ENCODE measurements around the gene CCR8.

Gene CCR8, protein sequence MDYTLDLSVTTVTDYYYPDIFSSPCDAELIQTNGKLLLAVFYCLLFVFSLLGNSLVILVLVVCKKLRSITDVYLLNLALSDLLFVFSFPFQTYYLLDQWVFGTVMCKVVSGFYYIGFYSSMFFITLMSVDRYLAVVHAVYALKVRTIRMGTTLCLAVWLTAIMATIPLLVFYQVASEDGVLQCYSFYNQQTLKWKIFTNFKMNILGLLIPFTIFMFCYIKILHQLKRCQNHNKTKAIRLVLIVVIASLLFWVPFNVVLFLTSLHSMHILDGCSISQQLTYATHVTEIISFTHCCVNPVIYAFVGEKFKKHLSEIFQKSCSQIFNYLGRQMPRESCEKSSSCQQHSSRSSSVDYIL

DNA sequence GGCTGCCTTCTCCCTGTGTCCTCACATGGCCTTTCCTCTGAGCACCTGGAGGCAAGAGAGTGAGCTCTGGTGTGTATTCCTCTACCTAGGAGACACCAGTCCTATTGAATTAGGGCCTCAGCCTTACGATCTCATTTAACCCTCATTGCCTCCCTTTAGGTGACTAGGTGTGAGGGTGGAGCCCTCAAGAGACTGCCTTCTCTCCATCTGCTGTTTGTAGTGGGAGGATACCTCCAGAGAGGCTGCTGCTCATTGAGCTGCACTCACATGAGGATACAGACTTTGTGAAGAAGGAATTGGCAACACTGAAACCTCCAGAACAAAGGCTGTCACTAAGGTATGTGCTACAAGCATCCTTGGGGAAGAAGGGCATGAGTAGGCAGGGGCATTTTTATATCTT, at the start of gene CCR8:
Gene CCR8, plus strand, starts transcription at position 217 of the 400 bp plus-strand sequence. CDS start 2,623 bp downstream, outside the sequence.
- no peak for DNase-seq (ENCODE audit: low spot score)

DNA sequence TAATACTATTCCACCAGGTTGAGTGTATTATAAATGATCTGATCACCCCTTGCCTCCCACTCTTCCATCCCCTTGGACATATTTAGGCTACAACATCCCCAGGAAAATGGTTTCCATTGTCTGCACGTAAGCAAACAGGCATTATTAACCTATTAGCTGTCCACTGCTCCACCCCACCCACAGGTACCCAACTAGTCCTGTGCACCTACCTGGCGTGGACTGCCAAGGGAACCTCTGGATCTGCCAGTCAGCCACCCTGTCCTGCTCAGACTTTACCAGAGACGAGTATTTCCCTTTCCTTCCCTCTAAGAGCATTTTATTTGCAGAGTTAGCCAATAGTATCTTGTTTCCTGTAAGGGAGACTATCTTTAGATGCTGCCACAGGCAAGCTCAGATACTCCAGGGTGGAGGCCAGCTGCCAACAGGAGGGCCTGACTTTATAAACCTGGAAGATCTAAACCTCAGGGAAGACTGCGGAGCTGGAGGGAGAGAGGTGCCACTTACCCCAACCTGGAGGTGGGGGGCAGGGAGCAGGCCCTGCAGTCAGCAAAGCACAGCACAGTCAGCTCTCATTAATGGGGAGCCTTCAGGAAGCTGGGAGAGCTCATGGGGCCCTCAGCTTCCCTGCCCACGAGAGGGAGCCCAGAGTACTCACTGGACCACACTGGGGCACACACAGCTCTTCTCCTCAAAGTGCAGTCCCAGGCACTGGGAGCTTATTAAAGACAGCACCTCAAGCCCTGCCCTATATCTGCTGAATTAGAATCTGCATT, 49.6 kb upstream of the CCR8 start, which contains the start of gene CX3CR1:
Gene CX3CR1, minus strand, starts transcription at position 292 of the 773 bp plus-strand sequence. CDS start 13,527 bp downstream, outside the sequence.
- no peak for DNase-seq (ENCODE audit: low spot score)

DNA sequence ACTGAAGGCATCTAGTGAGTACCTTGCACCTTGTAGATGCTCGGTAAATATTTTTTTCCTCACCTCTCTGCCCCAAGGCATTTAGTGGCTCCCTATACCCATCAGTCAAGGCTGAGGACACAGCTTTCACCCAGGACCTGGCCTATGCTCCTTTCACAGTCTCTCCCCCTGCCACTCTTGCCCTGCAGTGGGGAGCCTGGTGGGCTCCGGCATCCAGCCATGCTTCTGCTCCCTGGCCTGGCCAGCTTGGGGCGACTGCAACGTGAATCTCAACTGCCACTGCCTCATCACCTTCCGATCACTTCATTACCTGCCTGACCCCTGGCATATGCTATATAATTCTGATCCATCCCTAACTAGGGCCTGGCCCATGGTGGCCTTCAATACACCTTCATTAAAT, 48.9 kb upstream of the CCR8 start:
- DNase-seq (ENCODE audit: low spot score), result no peak

DNA sequence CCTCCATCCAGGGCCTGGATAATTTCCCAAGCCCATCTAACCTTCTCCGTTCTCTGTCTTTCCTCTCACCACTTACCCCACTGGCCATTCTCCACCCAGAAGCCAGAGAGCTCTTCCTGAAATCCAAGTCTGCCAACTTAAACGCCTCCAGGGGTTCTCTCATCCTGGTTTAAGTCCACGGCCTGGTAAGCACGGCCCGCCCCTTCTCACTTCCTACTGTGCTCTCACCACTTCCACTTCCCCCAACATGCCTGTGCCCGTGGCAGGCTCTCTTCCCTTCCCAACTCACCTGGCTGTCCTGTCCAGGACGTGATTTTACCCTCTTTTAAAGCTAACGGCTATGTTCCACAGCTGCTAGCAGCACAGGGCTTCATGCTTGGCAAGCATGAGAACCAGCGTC, 48.0 kb upstream of the CCR8 start:
- no peak for DNase-seq (ENCODE audit: low spot score)

DNA sequence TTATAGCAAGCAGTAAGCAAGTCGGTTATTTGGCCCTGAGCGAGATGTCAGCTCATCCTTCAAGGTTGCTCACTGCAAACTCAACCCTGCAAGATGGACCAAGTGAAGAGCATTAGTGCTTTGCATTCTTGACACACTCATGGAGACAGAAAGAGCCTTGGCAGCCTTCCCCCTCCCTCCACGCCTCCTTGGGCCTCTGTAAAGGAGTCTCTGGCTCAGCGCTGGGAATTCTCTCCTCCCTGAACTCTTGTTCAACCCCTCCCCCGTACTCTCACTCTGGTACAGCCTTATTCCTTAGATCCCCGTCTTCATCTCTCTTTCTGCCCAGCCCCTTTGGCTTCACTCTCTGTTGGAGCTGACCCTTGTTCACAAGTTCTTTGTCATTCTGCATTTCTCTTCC, 47.5 kb upstream of the CCR8 start:
- no peak for DNase-seq (ENCODE audit: low spot score)

DNA sequence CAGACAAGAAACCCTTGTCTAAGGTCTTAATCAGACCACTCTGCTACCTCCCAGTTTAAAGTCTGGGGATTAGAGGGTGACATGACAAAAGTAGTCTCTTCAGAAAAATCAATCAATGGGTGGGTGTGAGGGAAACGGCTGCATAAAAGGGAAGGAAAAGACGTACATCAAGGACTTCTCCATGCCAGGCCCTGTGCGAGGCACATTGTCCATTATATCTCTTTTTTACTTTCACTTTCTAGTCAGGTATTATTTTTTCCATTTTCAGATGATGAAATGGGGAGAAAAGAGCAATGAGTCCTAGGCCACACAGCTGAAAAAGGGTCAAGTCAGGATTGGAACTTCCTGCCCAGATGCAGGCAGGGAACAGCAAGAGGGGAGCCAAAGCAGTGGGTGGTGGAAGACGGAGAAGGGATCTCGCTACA, 45.0 kb upstream of the CCR8 start:
- no peak for DNase-seq (ENCODE audit: low spot score)

DNA sequence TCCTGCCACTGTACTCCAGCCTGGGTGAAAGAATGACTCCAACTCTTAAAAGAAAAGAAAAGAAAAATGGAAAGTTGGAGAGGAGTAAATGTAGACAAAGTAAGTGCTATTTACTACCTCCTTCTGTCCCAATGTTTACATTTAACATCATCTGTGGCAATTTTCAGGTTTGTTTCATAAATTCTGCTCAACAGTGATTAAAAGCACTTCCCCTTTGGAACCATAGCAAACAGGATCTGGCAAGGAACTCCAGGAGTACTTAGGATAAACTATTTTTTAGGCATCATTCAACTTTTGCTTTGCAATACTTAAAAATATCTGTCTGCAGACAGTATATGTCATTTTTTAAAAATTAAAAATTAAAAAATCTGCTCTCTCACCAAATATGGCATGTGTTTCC, 44.2 kb upstream of the CCR8 start:
- DNase-seq (ENCODE audit: low spot score), result no peak

DNA sequence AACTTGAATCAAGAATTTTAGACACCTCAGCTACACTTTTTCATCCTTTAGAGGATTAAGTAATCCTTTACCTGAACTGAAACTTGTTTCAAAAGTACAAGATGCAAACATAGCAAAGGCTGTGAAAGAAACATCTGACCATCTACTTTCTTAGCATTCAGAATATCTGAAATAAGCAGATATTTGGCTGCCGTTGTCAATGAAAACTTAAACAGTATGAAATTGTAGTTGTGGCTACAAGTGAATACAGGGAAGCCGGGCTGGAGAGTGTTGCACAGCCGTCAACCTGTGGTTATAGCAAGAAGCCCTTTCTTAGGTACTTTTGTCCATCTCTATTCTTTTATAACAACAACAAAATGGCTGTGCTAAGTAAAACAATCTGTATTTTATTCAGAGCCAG, 42.7 kb upstream of the CCR8 start:
- DNase-seq (ENCODE audit: low spot score), result no peak

DNA sequence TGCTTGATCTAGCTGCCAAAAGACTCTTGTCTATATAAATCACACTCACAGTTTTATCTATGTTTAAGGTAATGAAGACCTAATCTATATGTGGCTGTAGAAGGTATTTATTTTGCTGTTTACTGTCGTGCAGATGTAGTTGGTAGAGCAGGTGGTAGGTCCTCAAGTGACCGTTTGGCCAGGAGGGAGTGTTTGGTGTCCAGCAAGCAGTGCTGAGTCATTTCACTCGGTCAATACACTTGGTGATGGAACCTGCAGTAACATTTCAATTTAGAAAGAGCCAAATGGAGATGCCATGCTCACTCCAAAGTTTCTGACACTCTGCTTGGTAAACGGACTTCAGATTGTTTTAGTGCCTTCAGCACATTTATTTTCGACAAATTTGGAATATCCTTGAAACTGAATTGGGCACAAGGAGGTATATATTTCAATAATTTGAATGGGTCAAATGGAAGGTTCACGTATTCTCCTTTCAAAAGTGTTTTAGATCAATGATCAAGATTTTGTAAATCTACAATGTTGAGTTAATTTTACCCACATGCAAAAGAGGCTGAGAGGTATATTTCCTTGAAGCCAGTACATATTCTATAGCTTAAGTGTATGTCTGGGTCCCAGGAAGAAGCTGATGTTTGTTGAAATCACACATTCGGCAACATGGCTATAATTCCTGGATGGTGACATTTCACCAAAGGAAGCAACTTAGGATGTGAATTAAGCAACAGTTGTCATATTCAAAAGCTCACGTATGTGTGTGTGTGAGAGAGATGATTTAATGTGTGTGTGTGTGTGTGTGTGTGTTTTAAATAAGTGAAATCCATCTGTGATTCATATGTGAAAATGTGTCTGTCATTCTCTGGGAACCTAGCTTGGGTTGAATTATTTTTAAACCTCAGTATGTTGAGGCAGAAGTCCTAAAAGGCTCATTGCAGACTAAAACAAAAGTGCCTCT, 42.0 kb upstream of the CCR8 start:
- DNase-seq (ENCODE audit: low spot score), result no peak

DNA sequence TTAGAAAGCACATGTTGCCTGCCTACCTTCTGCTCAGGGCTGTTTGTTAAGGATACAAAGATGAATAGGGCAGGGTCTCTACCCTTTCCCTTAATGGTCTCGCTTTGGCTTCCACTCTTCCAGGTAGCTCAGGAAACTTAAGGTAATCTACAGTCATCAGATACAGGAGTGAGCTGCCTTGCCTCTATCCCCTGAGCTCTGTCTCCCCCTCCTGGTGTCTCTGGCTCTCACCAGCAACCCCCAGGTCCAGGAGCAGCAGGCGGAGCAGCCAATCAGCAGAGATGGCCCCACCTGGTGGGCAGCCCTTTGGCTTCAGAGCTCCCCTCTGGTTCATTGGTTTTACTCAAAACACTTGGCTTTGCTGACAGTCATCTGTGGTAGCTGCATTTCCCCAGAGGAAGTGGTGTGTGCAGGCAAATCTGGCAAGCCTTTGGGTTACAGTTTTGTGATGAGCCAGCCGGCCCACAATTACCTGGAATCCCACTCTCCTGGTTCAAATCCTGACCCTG, 41.2 kb upstream of the CCR8 start:
- DNase-seq (ENCODE audit: low spot score), result peak; percentile 99

DNA sequence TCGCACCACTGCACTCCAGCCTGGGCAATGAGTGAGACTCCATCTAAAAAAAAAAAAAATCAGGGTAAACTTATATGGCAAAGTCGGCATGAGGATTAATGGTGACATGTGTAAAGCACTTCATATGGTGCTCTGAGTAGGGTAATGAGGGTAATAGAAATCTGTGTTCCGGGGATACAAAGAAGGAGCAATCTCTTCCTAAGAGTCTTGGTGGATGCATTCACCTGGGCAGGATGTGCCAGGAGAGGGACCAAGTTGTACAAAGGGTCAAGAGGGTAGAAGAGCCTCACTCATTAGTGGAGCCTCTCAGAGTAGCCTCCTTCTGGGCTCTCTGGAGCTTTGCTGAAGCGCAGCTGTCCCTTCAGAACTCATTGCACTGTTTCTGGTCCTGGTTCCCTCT, 40.4 kb upstream of the CCR8 start:
- DNase-seq (ENCODE audit: low spot score), result no peak

DNA sequence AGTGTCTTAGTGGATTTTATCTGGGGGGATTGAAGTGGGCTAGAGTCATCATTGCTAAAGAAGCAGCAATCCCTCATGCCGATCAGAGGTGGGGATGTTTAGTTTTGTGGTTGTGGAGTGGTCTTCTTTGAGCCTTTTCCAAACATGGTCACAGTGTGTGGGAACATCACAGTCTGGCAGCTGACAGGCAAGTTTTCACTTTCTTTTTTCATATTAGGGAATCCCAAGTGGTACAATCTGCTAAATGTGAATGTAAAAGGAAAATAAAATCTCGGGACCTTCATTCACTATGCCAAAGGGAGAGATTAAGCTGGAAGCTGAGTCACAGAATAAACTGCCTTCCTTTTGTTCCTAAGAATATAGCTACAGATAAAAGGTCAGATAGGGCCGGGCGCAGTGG, 39.3 kb upstream of the CCR8 start:
- DNase-seq (ENCODE audit: low spot score), result no peak

DNA sequence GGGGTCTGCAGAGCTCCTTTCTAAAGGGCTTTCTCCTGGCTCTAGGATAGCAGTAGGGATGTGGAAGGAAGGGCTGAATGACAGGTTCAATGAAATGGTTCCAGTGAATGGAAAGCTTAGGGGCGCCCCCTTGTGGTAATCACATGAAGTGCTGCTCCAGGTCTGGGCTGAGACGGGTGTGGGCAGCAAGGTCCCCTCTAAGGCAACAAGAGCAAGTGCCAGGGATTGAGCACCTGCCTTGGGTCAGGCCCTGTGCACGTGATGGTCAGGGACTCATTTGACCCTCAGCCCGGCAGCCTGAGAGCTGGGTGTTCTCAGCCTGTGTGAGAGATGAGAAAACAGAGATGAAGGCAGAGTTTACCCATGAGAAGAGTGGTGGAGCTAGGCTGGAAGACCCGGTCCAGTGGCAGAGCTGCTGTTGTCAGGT, 37.6 kb upstream of the CCR8 start:
- peak; percentile 75 for DNase-seq (ENCODE audit: low spot score)

DNA sequence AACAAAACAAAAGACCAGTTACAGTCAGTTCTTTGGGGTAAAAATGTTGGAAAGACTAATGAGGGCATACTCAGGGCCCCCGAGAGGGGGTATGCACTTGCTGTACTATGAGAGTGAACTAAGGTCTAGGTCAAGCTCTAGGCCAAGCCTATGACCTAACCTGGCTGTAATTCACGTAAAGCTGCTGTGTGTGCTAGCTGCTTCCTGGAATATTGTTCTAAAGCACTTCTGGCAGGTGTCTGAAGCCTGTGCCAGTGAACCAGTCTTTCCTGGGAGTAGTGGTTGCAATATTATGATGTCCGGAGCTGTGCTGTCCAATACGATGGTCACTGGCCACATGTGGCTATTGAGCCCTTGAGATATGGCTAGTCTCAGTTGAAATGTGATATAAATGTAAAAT, 36.5 kb upstream of the CCR8 start:
- no peak for DNase-seq (ENCODE audit: low spot score)

DNA sequence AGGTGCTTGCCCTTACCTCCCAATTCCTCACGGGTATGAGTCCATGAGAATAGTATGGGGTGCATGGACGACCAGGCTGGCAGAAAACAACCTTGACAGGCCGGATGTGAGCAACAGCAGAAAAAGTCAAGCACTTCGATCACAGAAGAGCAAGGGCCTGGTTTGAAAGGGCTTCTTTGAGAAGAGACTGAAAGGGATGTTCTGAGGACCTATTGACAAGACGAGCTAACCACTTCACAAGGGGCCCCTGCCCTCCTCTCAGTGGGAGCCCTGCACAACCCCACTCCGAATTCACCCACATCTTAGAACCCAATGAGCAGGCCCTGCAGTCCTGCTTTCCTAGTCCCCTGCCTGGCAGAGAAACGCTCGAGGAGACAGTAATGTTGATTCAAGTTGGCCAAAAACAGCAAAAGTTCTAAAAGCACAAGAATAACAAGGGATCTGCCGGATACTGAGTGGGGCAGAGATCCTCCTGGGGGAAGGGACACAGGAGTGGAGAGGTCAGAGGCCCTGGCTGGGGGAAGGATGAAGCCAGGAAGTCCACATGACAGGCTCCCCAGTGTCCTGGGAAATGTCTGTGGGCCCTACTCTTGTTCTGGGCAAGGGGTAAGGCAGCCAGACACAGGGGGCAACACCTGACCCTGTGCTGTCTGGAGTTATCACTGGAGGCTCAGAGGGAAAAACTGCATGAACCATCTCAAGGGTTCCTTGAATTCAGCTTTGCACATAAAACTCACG, 34.9 kb upstream of the CCR8 start:
- DNase-seq (ENCODE audit: low spot score), result no peak

DNA sequence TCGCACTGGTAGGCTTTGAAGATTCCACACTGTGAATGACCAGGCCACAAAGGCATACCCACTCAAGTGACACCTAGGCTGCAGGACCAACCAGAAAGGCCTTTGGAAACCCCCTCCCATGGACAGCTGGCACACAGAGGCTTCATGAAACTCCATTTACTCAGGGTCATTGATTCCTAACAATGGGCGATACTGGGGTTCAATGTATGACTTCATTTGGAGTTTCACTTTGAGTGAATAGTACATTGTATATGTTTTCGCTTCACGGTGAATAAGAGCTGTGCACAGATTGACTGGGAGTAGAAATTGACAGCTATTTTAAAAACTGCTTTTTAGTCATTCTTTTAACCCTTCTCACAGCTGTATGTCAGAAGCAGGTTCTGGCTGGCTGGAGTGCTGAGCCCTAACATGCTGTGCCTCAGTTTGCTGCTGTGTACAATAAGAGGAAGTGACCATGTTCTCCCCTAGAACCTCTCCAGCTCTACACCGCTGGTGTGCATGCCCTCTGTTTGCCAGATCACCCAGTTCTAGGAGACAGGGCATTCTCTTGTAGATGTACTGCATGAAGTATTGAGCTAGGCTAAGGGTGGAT, 34.2 kb upstream of the CCR8 start:
- DNase-seq (ENCODE audit: low spot score), result no peak

DNA sequence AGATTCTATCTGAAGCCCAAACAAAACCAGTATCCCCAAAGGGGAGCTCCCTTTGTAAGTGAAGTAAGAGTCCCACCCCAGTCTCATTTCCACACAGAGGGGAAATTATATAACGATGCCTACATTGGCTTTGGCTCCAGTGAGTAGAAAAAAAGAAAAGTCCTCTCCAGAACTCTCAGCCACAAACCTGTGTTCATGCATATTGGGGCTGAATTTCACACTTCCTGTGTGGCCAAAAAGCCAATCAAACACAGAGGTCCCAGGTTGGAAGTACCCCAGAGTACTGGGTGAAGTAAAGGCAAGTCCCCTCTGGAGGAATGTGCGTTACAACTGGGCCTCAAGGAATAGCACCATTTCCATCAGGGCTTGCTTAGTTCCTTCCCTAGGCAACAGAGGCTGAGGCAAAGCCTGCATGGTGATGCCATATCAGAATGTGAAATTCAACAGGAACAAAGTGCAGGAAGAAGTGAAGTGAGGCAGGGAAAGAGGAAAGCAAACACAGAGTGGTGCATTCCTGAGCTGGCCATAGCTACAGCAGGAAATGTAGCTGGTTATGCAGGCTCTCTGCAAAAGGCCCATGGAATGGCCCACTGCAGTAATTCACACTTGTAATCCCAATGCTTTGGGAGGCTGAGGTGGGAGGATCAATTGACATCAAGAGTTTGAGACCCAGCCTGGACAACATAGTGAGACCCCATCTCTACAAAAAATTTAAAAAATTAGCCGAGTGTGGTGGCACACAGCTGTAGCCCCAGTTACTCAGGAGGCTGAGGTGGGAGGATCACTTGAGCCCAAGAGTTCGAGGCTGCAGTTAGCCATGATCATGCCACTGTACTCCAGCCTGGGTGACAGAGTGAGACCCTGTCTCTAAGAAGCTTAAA, 33.1 kb upstream of the CCR8 start:
- no peak for DNase-seq (ENCODE audit: low spot score)

DNA sequence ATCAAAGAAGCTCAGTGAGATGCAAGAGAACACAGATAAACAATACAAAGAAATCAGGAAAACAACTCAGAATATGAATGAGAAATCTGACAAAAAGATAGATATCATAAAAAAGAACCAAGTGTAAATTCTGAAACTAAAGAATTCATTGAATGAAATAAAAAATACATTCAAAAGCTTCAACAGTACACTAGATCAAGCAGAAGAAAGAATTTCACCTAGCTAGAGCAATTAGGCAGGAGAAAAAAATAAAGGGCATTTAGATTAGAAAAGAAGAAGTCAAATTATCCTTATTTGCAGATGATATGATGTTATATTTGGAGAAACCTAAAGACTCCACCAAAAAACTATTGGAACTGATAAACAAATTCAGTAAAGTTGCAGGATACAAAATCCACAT, 30.2 kb upstream of the CCR8 start:
- DNase-seq (ENCODE audit: low spot score), result no peak

DNA sequence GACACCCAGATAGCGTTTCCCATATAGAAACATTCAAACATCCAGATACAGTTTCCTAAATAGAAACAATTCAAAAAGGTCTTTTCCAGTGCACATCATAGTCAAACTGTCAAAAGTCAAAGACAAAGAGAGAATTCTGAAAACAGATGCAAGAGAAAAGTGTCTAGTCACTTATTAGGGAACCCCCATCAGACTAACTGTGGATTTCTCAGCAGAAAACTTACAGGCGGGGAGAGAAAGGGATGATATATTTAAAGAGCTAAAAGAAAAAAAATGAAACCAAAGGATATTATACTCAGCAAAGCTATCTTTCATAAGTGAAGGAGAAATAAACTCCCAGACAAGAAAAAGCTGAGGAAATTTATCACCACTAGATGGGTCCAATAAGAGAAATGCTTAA, 27.3 kb upstream of the CCR8 start:
- DNase-seq (ENCODE audit: low spot score), result no peak

DNA sequence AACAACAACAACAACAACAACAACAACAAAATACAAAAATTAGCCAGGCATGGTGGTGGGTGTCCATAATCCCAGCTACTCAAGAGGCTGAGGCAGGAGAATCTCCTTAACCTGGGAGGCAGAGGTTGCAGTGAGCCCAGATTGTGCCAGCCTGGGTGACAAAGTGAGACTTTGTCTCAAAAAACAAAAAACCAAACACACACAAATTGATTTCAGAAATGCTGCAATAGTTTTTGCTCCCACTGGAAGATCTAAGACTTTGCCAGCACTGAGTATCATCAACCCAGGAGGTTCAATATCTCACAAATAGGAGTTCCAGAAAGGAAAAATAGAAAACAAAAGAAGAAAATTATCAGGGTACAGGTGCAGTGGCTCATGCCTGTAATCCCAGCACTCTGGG, 16.2 kb upstream of the CCR8 start:
- no peak for DNase-seq (ENCODE audit: low spot score)

Measured in germinal center (tissue), 1 donor.